Heart left ventricle (tissue), 13 donors: ENCODE data around the gene NKX3-2.

Experiments used
- POLR2A ChIP-seq, 2 donors: fragments of 450-650 bp; IDR thresholded peaks; one replicate each; pipeline ENCODE4 v1.6.1; 2017; ENCODE audit warnings: antibody characterized with exemption in 2 of 2, mild to moderate bottlenecking in 2 of 2, moderate library complexity in 2 of 2
- TF ChIP-seq, protein P1 (sequence below), 12 donors: fragments of 200-600 bp; sonication (generic) in 4 of 12; IDR thresholded peaks; one replicate each; pipeline versions ENCODE4 v1.5.0 to v1.8.0; 2018 to 2022; ENCODE audit warnings: antibody characterized with exemption in 12 of 12, mild to moderate bottlenecking in 5 of 12
- donor health status: ischemic (EF 13 %, LVEDD 7.1; RV severe dilation, severe dysfunction).
- donor health status: DM: no; HTN: yes; CAD: no.
- donor health status: DM: no; HTN: no; CAD: no.
- donor health status: ischemic (EF 25% LVEDD 6.9; RV normal size, moderate dysfunction).
- donor health status: ischemic (EF 25% LVEDD 5.7; RV mildly dilated, moderate dysfunction).
- donor health status: ischemic (EF 35%, LVEDD 5.7; RV mildly dilated, moderate dysfunction).
- donor health status: nonischemic (EF 11% LVEDD 7.7; RV severe dilation, severe dysfunction).
- donor health status: DM: yes; HTN: yes; CAD: no.
- donor health status: PGD.
- donor health status: ischemic (EF 29% LVEDD 5.4; RV normal size, mild dysfunction).
- donor health status: nonischemic (EF 23%, LVEDD 6.1; RV moderate dilation, normal function).

DNA sequence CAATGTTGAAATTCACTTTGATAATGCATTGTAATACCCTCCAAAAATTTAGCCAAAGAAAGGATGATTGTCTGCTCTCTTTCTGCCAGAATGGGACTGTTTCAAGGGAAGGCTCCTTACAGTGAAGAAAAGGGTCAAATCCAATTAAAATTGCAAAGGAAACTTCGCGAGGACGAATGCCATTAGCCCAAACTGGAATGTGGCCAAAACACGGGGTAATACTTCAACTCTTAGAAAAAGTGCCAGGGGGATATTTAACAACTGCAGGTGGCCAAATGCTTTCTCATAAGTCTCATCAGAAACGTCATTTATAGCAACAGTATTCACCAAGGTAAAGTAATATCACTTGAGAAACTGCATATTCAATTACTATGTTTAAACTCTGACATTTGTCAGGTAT lies 29.0 kb downstream of the NKX3-2 start:
- TF ChIP-seq, protein P1, sequence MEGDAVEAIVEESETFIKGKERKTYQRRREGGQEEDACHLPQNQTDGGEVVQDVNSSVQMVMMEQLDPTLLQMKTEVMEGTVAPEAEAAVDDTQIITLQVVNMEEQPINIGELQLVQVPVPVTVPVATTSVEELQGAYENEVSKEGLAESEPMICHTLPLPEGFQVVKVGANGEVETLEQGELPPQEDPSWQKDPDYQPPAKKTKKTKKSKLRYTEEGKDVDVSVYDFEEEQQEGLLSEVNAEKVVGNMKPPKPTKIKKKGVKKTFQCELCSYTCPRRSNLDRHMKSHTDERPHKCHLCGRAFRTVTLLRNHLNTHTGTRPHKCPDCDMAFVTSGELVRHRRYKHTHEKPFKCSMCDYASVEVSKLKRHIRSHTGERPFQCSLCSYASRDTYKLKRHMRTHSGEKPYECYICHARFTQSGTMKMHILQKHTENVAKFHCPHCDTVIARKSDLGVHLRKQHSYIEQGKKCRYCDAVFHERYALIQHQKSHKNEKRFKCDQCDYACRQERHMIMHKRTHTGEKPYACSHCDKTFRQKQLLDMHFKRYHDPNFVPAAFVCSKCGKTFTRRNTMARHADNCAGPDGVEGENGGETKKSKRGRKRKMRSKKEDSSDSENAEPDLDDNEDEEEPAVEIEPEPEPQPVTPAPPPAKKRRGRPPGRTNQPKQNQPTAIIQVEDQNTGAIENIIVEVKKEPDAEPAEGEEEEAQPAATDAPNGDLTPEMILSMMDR (IDR thresholded peaks at IDR 0.05) = no peak
- no peak for TF ChIP-seq POLR2A (IDR thresholded peaks at IDR 0.05)
